ENCODE measurements around the gene PTGES. TPM values are rescaled to one million over a fixed set of nuclear protein-coding genes. Genes with fewer than 3 reads are reported as not detected.
"Not testable (repeated sequence)": the region's sequence is repeated elsewhere in the genome, so short reads cannot be mapped to it uniquely, and the experiment has no call there.

Gene PTGES
- 1 to 10 TPM; 5.4 to 7.1 (median 6.1) TPM for polyA plus RNA-seq (ENCODE audit: insufficient read length in 4 of 4)

GRCh38 chr9:129752900-129753729 is at the start of gene PTGES:
PTGES (minus strand) TSS chr9:129753042; CDS start chr9:129753012, 30 bp downstream.
- DNase-seq (ENCODE audit: low read depth in 4 of 4, low spot score in 3 of 4): peak in 2 of 4 donors; percentile 29 to 53

GRCh38 chr9:129801504-129801903 is 48.7 kb upstream of the PTGES start:
- no peak for DNase-seq (ENCODE audit: low read depth in 4 of 4, low spot score in 3 of 4)

- no peak for DNase-seq (ENCODE audit: low read depth in 4 of 4, low spot score in 3 of 4)
Observed at GRCh38 chr9:129798973-129799372, 46.1 kb upstream of the PTGES start.

GRCh38 chr9:129796029-129796428 is 43.2 kb upstream of the PTGES start:
- not testable (repeated sequence) for DNase-seq (ENCODE audit: low read depth in 4 of 4, low spot score in 3 of 4)

- no peak for DNase-seq (ENCODE audit: low read depth in 4 of 4, low spot score in 3 of 4)
Observed at GRCh38 chr9:129794549-129794948, 41.7 kb upstream of the PTGES start.

GRCh38 chr9:129786481-129786880 is 33.6 kb upstream of the PTGES start:
- DNase-seq (ENCODE audit: low read depth in 4 of 4, low spot score in 3 of 4): no peak

- no peak for DNase-seq (ENCODE audit: low read depth in 4 of 4, low spot score in 3 of 4)
Observed at GRCh38 chr9:129785866-129786265, 33.0 kb upstream of the PTGES start.

GRCh38 chr9:129784970-129785369 is 32.1 kb upstream of the PTGES start:
- DNase-seq (ENCODE audit: low read depth in 4 of 4, low spot score in 3 of 4): not testable (repeated sequence)

- peak; percentile 42 to 62 (median 54) for DNase-seq (ENCODE audit: low read depth in 4 of 4, low spot score in 3 of 4)
Observed at GRCh38 chr9:129783516-129784361, 30.9 kb upstream of the PTGES start.

GRCh38 chr9:129781981-129782380 is 29.1 kb upstream of the PTGES start:
- DNase-seq (ENCODE audit: low read depth in 4 of 4, low spot score in 3 of 4): no peak

- DNase-seq (ENCODE audit: low read depth in 4 of 4, low spot score in 3 of 4): no peak
Observed at GRCh38 chr9:129781131-129781530, 28.3 kb upstream of the PTGES start.

GRCh38 chr9:129779560-129780190 is 26.8 kb upstream of the PTGES start:
- DNase-seq (ENCODE audit: low read depth in 4 of 4, low spot score in 3 of 4): no peak

- DNase-seq (ENCODE audit: low read depth in 4 of 4, low spot score in 3 of 4): no peak
Observed at GRCh38 chr9:129778469-129778868, 25.6 kb upstream of the PTGES start.

- no peak for DNase-seq (ENCODE audit: low read depth in 4 of 4, low spot score in 3 of 4)
Observed at GRCh38 chr9:129777769-129778130, 24.9 kb upstream of the PTGES start.

GRCh38 chr9:129776938-129777768 is 24.3 kb upstream of the PTGES start:
- DNase-seq (ENCODE audit: low read depth in 4 of 4, low spot score in 3 of 4): peak in 2 of 4 donors; percentile 45 to 66

GRCh38 chr9:129776566-129776937 is 23.7 kb upstream of the PTGES start:
- DNase-seq (ENCODE audit: low read depth in 4 of 4, low spot score in 3 of 4): no peak

- DNase-seq (ENCODE audit: low read depth in 4 of 4, low spot score in 3 of 4): not testable (repeated sequence)
Observed at GRCh38 chr9:129776096-129776495, 23.3 kb upstream of the PTGES start.

GRCh38 chr9:129775448-129775798 is 22.6 kb upstream of the PTGES start:
- DNase-seq (ENCODE audit: low read depth in 4 of 4, low spot score in 3 of 4): no peak

GRCh38 chr9:129774791-129775447 is 22.1 kb upstream of the PTGES start:
- DNase-seq (ENCODE audit: low read depth in 4 of 4, low spot score in 3 of 4): no peak
